Measurements from ENCODE around the gene SUGCT. TPM values are rescaled to one million over a fixed set of nuclear protein-coding genes. Genes with fewer than 3 reads are reported as not detected.

SUGCT gene
- total RNA-seq = 8.9 and 12.6 TPM in 2 replicates

DNA sequence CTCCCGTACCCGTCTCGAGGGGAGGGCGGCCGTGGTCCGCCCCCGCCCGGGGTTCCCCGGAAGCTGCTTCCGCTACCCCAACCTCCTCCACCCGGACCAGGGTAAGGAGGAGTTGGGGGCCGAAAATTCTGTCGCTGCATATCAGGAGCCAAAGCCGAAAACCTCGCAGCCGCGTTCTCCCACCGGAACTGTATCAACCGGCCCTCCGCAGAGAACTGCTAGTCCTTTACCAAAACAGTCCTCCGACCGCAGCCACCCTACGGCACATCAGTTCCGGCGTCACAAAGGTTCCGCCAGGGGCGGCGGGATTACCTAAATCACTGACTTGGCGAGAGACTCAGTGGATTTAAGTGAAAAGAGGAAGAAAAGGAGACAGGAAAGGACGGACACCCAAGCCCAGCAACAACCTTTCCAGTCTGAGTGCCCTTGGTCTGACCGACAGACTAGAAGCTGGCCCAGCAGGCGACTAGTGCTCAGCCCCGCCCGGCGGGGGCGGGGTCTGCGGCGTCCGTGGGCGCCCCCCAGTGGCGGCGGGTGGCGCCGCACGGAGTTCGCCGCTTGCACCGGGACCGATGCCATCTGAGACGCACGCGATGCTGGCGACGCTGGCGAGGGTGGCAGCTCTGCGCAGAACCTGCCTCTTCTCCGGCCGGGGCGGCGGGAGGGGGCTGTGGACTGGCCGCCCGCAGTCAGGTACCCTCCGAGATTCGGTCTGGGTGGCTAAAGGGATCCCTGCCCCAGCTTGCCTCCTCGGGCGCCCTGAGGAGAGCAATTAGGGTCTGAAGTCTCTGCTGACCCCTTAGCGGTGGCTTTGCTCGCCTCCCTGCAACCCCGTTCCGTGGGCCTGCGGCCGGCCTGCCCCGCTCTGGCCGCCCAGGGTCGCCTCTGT lies at the start of gene SUGCT, which contains the start of gene MPLKIP:
Gene SUGCT (plus strand): TSS at position 578 of the 889 bp plus-strand sequence.
Gene MPLKIP (minus strand): TSS at position 195 of the 889 bp plus-strand sequence. CDS start 55 bp downstream, at position 140.

Other genes with a start within 250 kb of the SUGCT start
- gene CDK13, start 184.7 kb upstream of the SUGCT start, total RNA-seq = 65.9 and 73.4 TPM in 2 replicates
- 17.2 and 17.3 TPM in 2 replicates for gene MPLKIP, start 383 bp upstream of the SUGCT start, total RNA-seq

Measured in smooth muscle cell of trachea (primary cell).